K562 (cell line): Measurements from ENCODE around the gene PPP1R12C. TPM values are rescaled to one million over a fixed set of nuclear protein-coding genes. Genes with fewer than 3 reads are reported as not detected.

Experiments
- BRD4 ChIP-seq: fragments of 200-600 bp; sonication (generic); IDR thresholded peaks from 2 replicates; pipeline ENCODE4 v1.6.1; 2017; ENCODE audit warnings: inconsistent platforms
- CXXC5 ChIP-seq: fragments of 250-450 bp; sonication (Bioruptor Pico); IDR thresholded peaks from 2 replicates; pipeline ENCODE4 v1.8.0; 2022; ENCODE audit warnings: inconsistent platforms, mild to moderate bottlenecking, moderate library complexity
- E2F4 ChIP-seq: sonication (generic); formaldehyde crosslinking; IDR thresholded peaks from 2 replicates; pipeline ENCODE4 v1.8.0; 2022; ENCODE audit warnings: mild to moderate bottlenecking, low read depth, missing genetic modification reagents
- E4F1 ChIP-seq: fragments of 250-450 bp; sonication (Bioruptor Pico); IDR thresholded peaks from 2 replicates; pipeline ENCODE4 v1.5.0; 2021; ENCODE audit warnings: mild to moderate bottlenecking, borderline replicate concordance
- ELF1 ChIP-seq: fragments of 200-800 bp; sonication (Bioruptor generic); IDR thresholded peaks from 2 replicates; pipeline ENCODE4 v1.6.1; 2016; ENCODE audit warnings: missing genetic modification characterization, missing compliant biosample characterization
- ETV6 ChIP-seq, 3 experiments: fragments of 150-350 bp in 1 of 3; sonication (generic) in 1 of 3; formaldehyde crosslinking in 1 of 3; IDR thresholded peaks; 2 replicates each; pipeline versions ENCODE4 v1.6.1 to v1.8.0; 2014 to 2022; ENCODE audit warnings: borderline replicate concordance in 2 of 3, low read depth in 2 of 3, antibody characterized with exemption in 1 of 3, low read length in 1 of 3, mild to moderate bottlenecking in 1 of 3, missing genetic modification reagents in 1 of 3
- FOXA1 ChIP-seq: fragments of 450-650 bp; IDR thresholded peaks from 2 replicates; pipeline ENCODE4 v1.6.1; 2016; ENCODE audit warnings: mild to moderate bottlenecking, borderline replicate concordance
- FOXO4 ChIP-seq: fragments of 450-650 bp; formaldehyde crosslinking; IDR thresholded peaks from 2 replicates; pipeline ENCODE4 v1.4.0; 2020; ENCODE audit warnings: mild to moderate bottlenecking, moderate library complexity
- KDM1A ChIP-seq, 2 experiments: fragments of 450-650 bp; IDR thresholded peaks; 2 replicates each; pipeline ENCODE4 v1.6.1; 2016; ENCODE audit warnings: mild to moderate bottlenecking in 2 of 2
- KDM4B ChIP-seq, 2 experiments: fragments of 450-650 bp in 1 of 2; sonication (generic) in 1 of 2; IDR thresholded peaks; 2 replicates each; pipeline ENCODE4 v1.6.1; 2016 to 2017; ENCODE audit warnings: borderline replicate concordance in 2 of 2, antibody characterized with exemption in 1 of 2, low read depth in 1 of 2, mild to moderate bottlenecking in 1 of 2
- MBD2 ChIP-seq: sonication (generic); IDR thresholded peaks from 2 replicates; pipeline ENCODE4 v1.6.1; 2016; ENCODE audit warnings: low read depth, borderline replicate concordance
- NCOA1 ChIP-seq: fragments of 450-650 bp; IDR thresholded peaks from 2 replicates; pipeline ENCODE4 v1.6.1; 2016; ENCODE audit warnings: low read depth
- NFATC3 ChIP-seq: fragments of 450-650 bp; IDR thresholded peaks from 2 replicates; pipeline ENCODE4 v1.6.1; 2017; ENCODE audit warnings: mild to moderate bottlenecking
- NR2C2 ChIP-seq, 2 experiments: fragments of 200-800 bp in 1 of 2; sonication (Bioruptor generic) in 1 of 2; sonication (generic) in 1 of 2; formaldehyde crosslinking in 1 of 2; IDR thresholded peaks; 2 replicates each; pipeline versions ENCODE4 v1.6.1 to v1.8.0; 2016 to 2022; ENCODE audit warnings: mild to moderate bottlenecking in 1 of 2, missing compliant biosample characterization in 1 of 2, missing genetic modification characterization in 1 of 2, missing genetic modification reagents in 1 of 2
- PURB ChIP-seq: sonication (generic); formaldehyde crosslinking; IDR thresholded peaks from 2 replicates; pipeline ENCODE4 v1.9.0; 2021; ENCODE audit warnings: low read depth, mild to moderate bottlenecking, missing genetic modification reagents
- SMARCC2 ChIP-seq: fragments of 450-650 bp; IDR thresholded peaks from 2 replicates; pipeline ENCODE4 v1.6.1; 2017; ENCODE audit warnings: antibody characterized with exemption, moderate library complexity, mild to moderate bottlenecking, low read depth
- TEAD4 ChIP-seq, 2 experiments: sonication (generic) in 1 of 2; formaldehyde crosslinking in 1 of 2; IDR thresholded peaks; 2 replicates each; pipeline versions ENCODE4 v1.6.1 to v1.8.0; 2012 to 2022; ENCODE audit warnings: borderline replicate concordance in 1 of 2, inconsistent platforms in 1 of 2, low read length in 1 of 2, mild to moderate bottlenecking in 1 of 2, missing genetic modification reagents in 1 of 2
- ZBTB34 ChIP-seq: fragments of 250-450 bp; sonication (Bioruptor Pico); IDR thresholded peaks from 2 replicates; pipeline ENCODE4 v1.8.0; 2021; ENCODE audit warnings: mild to moderate bottlenecking, moderate library complexity
- ZNF165 ChIP-seq: fragments of 250-450 bp; sonication (Bioruptor Pico); IDR thresholded peaks from 2 replicates; pipeline ENCODE4 v1.4.0; 2020; ENCODE audit warnings: borderline replicate concordance
- ZNF445 ChIP-seq: fragments of 250-450 bp; sonication (Bioruptor Pico); IDR thresholded peaks from 2 replicates; pipeline ENCODE4 v1.4.0; 2020; ENCODE audit warnings: low read depth, mild to moderate bottlenecking, moderate library complexity
- polyA plus RNA-seq, 8 experiments: library from polyadenylated mRNA; depleted of rRNA in 4 of 8; stranded (reverse) in 5 of 8; unstranded in 3 of 8; fragments of >200 nt; fragmentation: Nextera tagmentation in 2 of 8; fragmentation: Illumina TruSeq in 1 of 8; extraction: Ambion mirVana in 2 of 8; extraction: Trizol in 1 of 8; gene quantifications; 2 replicates each; pipeline versions ENCODE4 v1.2.1 to v1.2.3, GENCODE V29; 2011 to 2014; ENCODE audit warnings: inconsistent platforms in 1 of 8, missing spikeins in 1 of 8
- total RNA-seq, 7 experiments: library from RNA; depleted of rRNA in 6 of 7; stranded (reverse); fragments of >200 nt in 6 of 7; fragmentation: Illumina TruSeq in 2 of 7; extraction: Trizol in 2 of 7; gene quantifications; 2 replicates each; pipeline versions ENCODE4 v1.2.1 to v1.2.3, GENCODE V29; 2011 to 2021; ENCODE audit warnings: low replicate concordance in 1 of 7

Gene PPP1R12C
- total and polyA plus RNA-seq, 9 of the 15 experiments (the other 6 are each of a cell fraction or from before 2014, with no cell fraction given), result 1.8 to 136 (median 33.7) TPM

- TF ChIP-seq E4F1 (CRISPR knock-in tag) (no peak), SMARCC2 (0 out of 2 replicates have a peak, but pooled peaks have one; percentile 26), ELF1 (tag) (peak; percentile 48; the same call in 1 of the 2 replicates), NCOA1 (peak; percentile 41; the same call in 1 of the 2 replicates), NFATC3 (no peak), KDM1A (IDR thresholded peaks at IDR 0.05) (peak; percentile 49 to 53; a peak in 3 of 4 replicates), NR2C2 (CRISPR knock-in tag; IDR thresholded peaks at IDR 0.05) (no peak), NR2C2 (tag; IDR thresholded peaks at IDR 0.05) (peak; percentile 86), KDM4B (IDR thresholded peaks at IDR 0.05; ENCODE audit: borderline replicate concordance in 2 of 2, low read depth in 1 of 2) (0 out of 4 replicates have a peak, but pooled peaks of 1 of the 2 experiments have one; percentile 26), FOXA1 (no peak), PURB (CRISPR knock-in tag) (no peak), ZBTB34 (CRISPR knock-in tag) (no peak), ETV6 (IDR thresholded peaks at IDR 0.05; ENCODE audit: borderline replicate concordance in 1 of 2, low read depth in 2 of 2, low read length in 1 of 2) (peak; percentile 99 to 100), ETV6 (CRISPR knock-in tag; IDR thresholded peaks at IDR 0.05; ENCODE audit: borderline replicate concordance) (no peak), TEAD4 (IDR thresholded peaks at IDR 0.05; ENCODE audit: low read length) (peak; percentile 42; the same call in 1 of the 2 replicates), TEAD4 (CRISPR knock-in tag; IDR thresholded peaks at IDR 0.05; ENCODE audit: borderline replicate concordance) (no peak), FOXO4 (CRISPR knock-in tag) (no peak), E2F4 (CRISPR knock-in tag) (no peak), BRD4 (no peak; the same call in 1 of the 2 replicates), MBD2 (peak; percentile 37; the same call in 1 of the 2 replicates), ZNF165 (no peak), CXXC5 (CRISPR knock-in tag) (peak; percentile 64), ZNF445 (CRISPR knock-in tag) (no peak)
These were observed 75.7 kb downstream of the PPP1R12C start (continued) for GRCh38 chr19:55041627-55042343.
